ENCODE results near the gene RIMBP2.

Gene RIMBP2

GRCh38 chr12:130444986-130445385 is 271.1 kb downstream of the RIMBP2 start:
- DNase-seq (ENCODE audit: low spot score) = no peak

- DNase-seq (ENCODE audit: low spot score) = no peak
Measured at GRCh38 chr12:130444061-130444460, 272.0 kb downstream of the RIMBP2 start.

GRCh38 chr12:130441771-130442760 is 274.0 kb downstream of the RIMBP2 start:
- no peak for DNase-seq (ENCODE audit: low spot score)

GRCh38 chr12:130440411-130441080 is 275.6 kb downstream of the RIMBP2 start:
- DNase-seq (ENCODE audit: low spot score) = no peak

GRCh38 chr12:130439250-130439649 is 276.8 kb downstream of the RIMBP2 start:
- no peak for DNase-seq (ENCODE audit: low spot score)

- no peak for DNase-seq (ENCODE audit: low spot score)
Measured at GRCh38 chr12:130438711-130439110, 277.4 kb downstream of the RIMBP2 start.

- DNase-seq (ENCODE audit: low spot score) = no peak
Measured at GRCh38 chr12:130438243-130438620, 277.9 kb downstream of the RIMBP2 start.

GRCh38 chr12:130437555-130438242 is 278.4 kb downstream of the RIMBP2 start:
- DNase-seq (ENCODE audit: low spot score) = no peak

GRCh38 chr12:130436741-130437501 is 279.2 kb downstream of the RIMBP2 start:
- no peak for DNase-seq (ENCODE audit: low spot score)

GRCh38 chr12:130435826-130436225 is 280.3 kb downstream of the RIMBP2 start:
- no peak for DNase-seq (ENCODE audit: low spot score)

GRCh38 chr12:130435331-130435730 is 280.8 kb downstream of the RIMBP2 start:
- DNase-seq (ENCODE audit: low spot score) = no peak

GRCh38 chr12:130434560-130434959 is 281.5 kb downstream of the RIMBP2 start:
- DNase-seq (ENCODE audit: low spot score) = no peak

- no peak for DNase-seq (ENCODE audit: low spot score)
Measured at GRCh38 chr12:130433834-130434233, 282.3 kb downstream of the RIMBP2 start.

GRCh38 chr12:130433411-130433810 is 282.7 kb downstream of the RIMBP2 start:
- DNase-seq (ENCODE audit: low spot score) = no peak

- DNase-seq (ENCODE audit: low spot score) = no peak
Measured at GRCh38 chr12:130431176-130431575, 284.9 kb downstream of the RIMBP2 start.

GRCh38 chr12:130429656-130430505 is 286.2 kb downstream of the RIMBP2 start:
- DNase-seq (ENCODE audit: low spot score) = no peak

GRCh38 chr12:130428116-130428515 is 288.0 kb downstream of the RIMBP2 start:
- DNase-seq (ENCODE audit: low spot score) = no peak

GRCh38 chr12:130427381-130427887 is 288.7 kb downstream of the RIMBP2 start:
- no peak for DNase-seq (ENCODE audit: low spot score)

GRCh38 chr12:130425698-130426245 is 290.3 kb downstream of the RIMBP2 start:
- DNase-seq (ENCODE audit: low spot score) = no peak

All from NAMALWA (cell line).